ENCODE data around the gene CCNL2. TPM values are rescaled to one million over a fixed set of nuclear protein-coding genes. Genes with fewer than 3 reads are reported as not detected.

The CCNL2 gene
- polyA plus RNA-seq, 2 of the 4 experiments (the other 2 are of a cell fraction) = 85.5 to 111 TPM

GRCh38 chr1:1373815-1374588, 25.1 kb downstream of the CCNL2 start:
- no peaks in the 10 kb centered on the region for H3K9me3 ChIP-seq
- peak overlapping the region; percentile 89 for H3K4me2 ChIP-seq
- DNase-seq (ENCODE audit: low read depth in 1 of 2, low spot score in 1 of 2) (no peak), FAIRE-seq (no peak), ATAC-seq (no peak)
- H3K4me3 ChIP-seq = peak overlapping the region; percentile 94
- WGBS (ENCODE audit: missing lambda C conversion rate) = 70% methylated on average over 28 of the region's 52 CpGs
- H3K27ac ChIP-seq = peak overlapping the region; percentile 96 to 98
- ChIA-PET POLR2A (interaction anchor here (2.3 kb wide), 1 partner anchor 25 kb away, joined by 20 read pairs; the partner anchor contains the start of gene CCNL2), CTCF (interaction anchor here (1.3 to 3.2 kb wide), 9 partner anchors 9 to 132 kb away, joined by 3 to 35 read pairs (median 5); partner anchors contain the start of gene DVL1)
- TF ChIP-seq FOSB (CRISPR knock-in tag; IDR thresholded peaks at IDR 0.05) (no peak), NPAS2 (CRISPR knock-in tag; IDR thresholded peaks at IDR 0.05; ENCODE audit: borderline replicate concordance) (no peak), CBX2 (IDR thresholded peaks at IDR 0.05; ENCODE audit: borderline replicate concordance, low read depth) (no peak), KDM5A (IDR thresholded peaks at IDR 0.05) (no peak), RNF2 (IDR thresholded peaks at IDR 0.05; ENCODE audit: borderline replicate concordance, low read depth) (no peak), MAZ (IDR thresholded peaks at IDR 0.05; ENCODE audit: borderline replicate concordance, low read depth, low read length) (no peak)
- TF ChIP-seq, protein P1, sequence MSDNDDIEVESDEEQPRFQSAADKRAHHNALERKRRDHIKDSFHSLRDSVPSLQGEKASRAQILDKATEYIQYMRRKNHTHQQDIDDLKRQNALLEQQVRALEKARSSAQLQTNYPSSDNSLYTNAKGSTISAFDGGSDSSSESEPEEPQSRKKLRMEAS (IDR thresholded peaks at IDR 0.05) = no peak
- TF ChIP-seq, protein P2, sequence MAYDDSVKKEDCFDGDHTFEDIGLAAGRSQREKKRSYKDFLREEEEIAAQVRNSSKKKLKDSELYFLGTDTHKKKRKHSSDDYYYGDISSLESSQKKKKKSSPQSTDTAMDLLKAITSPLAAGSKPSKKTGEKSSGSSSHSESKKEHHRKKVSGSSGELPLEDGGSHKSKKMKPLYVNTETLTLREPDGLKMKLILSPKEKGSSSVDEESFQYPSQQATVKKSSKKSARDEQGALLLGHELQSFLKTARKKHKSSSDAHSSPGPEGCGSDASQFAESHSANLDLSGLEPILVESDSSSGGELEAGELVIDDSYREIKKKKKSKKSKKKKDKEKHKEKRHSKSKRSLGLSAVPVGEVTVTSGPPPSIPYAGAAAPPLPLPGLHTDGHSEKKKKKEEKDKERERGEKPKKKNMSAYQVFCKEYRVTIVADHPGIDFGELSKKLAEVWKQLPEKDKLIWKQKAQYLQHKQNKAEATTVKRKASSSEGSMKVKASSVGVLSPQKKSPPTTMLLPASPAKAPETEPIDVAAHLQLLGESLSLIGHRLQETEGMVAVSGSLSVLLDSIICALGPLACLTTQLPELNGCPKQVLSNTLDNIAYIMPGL (CRISPR knock-in tag; IDR thresholded peaks at IDR 0.05; ENCODE audit: borderline replicate concordance) = no peak
- peaks cover 14% of the 10 kb centered on the region for H3K4me1 ChIP-seq

GRCh38 chr1:1373051-1373814, 25.9 kb downstream of the CCNL2 start:
- H3K27ac ChIP-seq = no peak overlapping the region
- ChIA-PET POLR2A (no interaction called here), CTCF (interaction anchor here (1.1 to 6.1 kb wide), 16 partner anchors 8 to 133 kb away, joined by 3 to 73 read pairs (median 6); partner anchors contain the start of gene DVL1)
- WGBS (ENCODE audit: missing lambda C conversion rate) = 86% methylated on average over 20 of the region's 26 CpGs
- FAIRE-seq (no peak), DNase-seq (ENCODE audit: low read depth in 1 of 2, low spot score in 1 of 2) (no peak), ATAC-seq (no peak)
- H3K9me3 ChIP-seq = no peaks in the 10 kb centered on the region
- peaks cover 14% of the 10 kb centered on the region for H3K4me1 ChIP-seq
- H3K4me3 ChIP-seq = peak overlapping the region; percentile 94; the same call in 2 of the 3 replicates
- H3K4me2 ChIP-seq = peak overlapping the region; percentile 89
- no peak for TF ChIP-seq HDAC2 (IDR thresholded peaks at IDR 0.05)
- no peak for TF ChIP-seq RFX5 (IDR thresholded peaks at IDR 0.05)
- TF ChIP-seq, protein P3, sequence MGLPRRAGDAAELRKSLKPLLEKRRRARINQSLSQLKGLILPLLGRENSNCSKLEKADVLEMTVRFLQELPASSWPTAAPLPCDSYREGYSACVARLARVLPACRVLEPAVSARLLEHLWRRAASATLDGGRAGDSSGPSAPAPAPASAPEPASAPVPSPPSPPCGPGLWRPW (IDR thresholded peaks at IDR 0.05) = no peak
- no peak for TF ChIP-seq MAZ (IDR thresholded peaks at IDR 0.05; ENCODE audit: borderline replicate concordance, low read depth, low read length)
- no peak for TF ChIP-seq JUNB (IDR thresholded peaks at IDR 0.05)
- TF ChIP-seq GATA3 (IDR thresholded peaks at IDR 0.05; ENCODE audit: borderline replicate concordance) = no peak
- no peak for TF ChIP-seq BHLHE40 (IDR thresholded peaks at IDR 0.05; ENCODE audit: low read depth, low read length)
- TF ChIP-seq HOXA7 (CRISPR knock-in tag; IDR thresholded peaks at IDR 0.05) = no peak
- no peak for TF ChIP-seq CBX8 (IDR thresholded peaks at IDR 0.05)
- TF ChIP-seq CHD2 (IDR thresholded peaks at IDR 0.05; ENCODE audit: low read length, partially characterized antibody) = no peak
- TF ChIP-seq NPAS2 (CRISPR knock-in tag; IDR thresholded peaks at IDR 0.05; ENCODE audit: borderline replicate concordance) = no peak
- no peak for TF ChIP-seq E2F6 (IDR thresholded peaks at IDR 0.05; ENCODE audit: borderline replicate concordance, low read depth)
- TF ChIP-seq CEBPB (IDR thresholded peaks at IDR 0.05) = no peak
- no peak for TF ChIP-seq RAD21 (conservative IDR thresholded peaks at IDR 0.05 in 1 of 2, IDR thresholded peaks at IDR 0.05 in 1 of 2)
- TF ChIP-seq EHF (CRISPR knock-in tag; IDR thresholded peaks at IDR 0.05) = no peak
- TF ChIP-seq, protein P4, sequence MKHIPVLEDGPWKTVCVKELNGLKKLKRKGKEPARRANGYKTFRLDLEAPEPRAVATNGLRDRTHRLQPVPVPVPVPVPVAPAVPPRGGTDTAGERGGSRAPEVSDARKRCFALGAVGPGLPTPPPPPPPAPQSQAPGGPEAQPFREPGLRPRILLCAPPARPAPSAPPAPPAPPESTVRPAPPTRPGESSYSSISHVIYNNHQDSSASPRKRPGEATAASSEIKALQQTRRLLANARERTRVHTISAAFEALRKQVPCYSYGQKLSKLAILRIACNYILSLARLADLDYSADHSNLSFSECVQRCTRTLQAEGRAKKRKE (CRISPR knock-in tag; IDR thresholded peaks at IDR 0.05; ENCODE audit: low read depth) = no peak
- no peak for TF ChIP-seq SREBF2 (IDR thresholded peaks at IDR 0.05)
- no peak for TF ChIP-seq TFCP2L1 (CRISPR knock-in tag; IDR thresholded peaks at IDR 0.05)
